HepG2 (cell line): Measurements from ENCODE around the gene TBCD.

ENCODE experiments used
- ARNTL ChIP-seq: sonication (generic); formaldehyde crosslinking; IDR thresholded peaks from 2 replicates; pipeline ENCODE4 v1.4.0; 2020; ENCODE audit warnings: mild to moderate bottlenecking, missing genetic modification reagents
- CTCF ChIP-seq: sonication (generic); formaldehyde crosslinking; IDR thresholded peaks from 2 replicates; pipeline ENCODE4 v1.5.0; 2020; ENCODE audit warnings: mild to moderate bottlenecking, missing genetic modification reagents, moderate library complexity
- FOXM1 ChIP-seq: sonication (generic); formaldehyde crosslinking; IDR thresholded peaks from 2 replicates; pipeline ENCODE4 v1.5.0; 2020; ENCODE audit warnings: missing genetic modification reagents
- KMT2A ChIP-seq: sonication (generic); formaldehyde crosslinking; IDR thresholded peaks from 2 replicates; pipeline ENCODE4 v1.4.0; 2020; ENCODE audit warnings: missing genetic modification reagents
- PRDM15 ChIP-seq: sonication (generic); formaldehyde crosslinking; IDR thresholded peaks from 2 replicates; pipeline ENCODE4 v1.4.0; 2020; ENCODE audit warnings: missing genetic modification reagents
- TCF12 ChIP-seq, 2 experiments: fragments of 450-650 bp in 1 of 2; sonication (generic) in 1 of 2; formaldehyde crosslinking in 1 of 2; IDR thresholded peaks; 2 replicates each; pipeline versions ENCODE4 v1.6.1 to v1.8.0; 2017 to 2022; ENCODE audit warnings: antibody characterized with exemption in 1 of 2, mild to moderate bottlenecking in 1 of 2, missing genetic modification reagents in 1 of 2, moderate library complexity in 1 of 2

- TF ChIP-seq ARNTL = no peak
- no peak for TF ChIP-seq FOXM1 (CRISPR knock-in tag)
- no peak for TF ChIP-seq KMT2A (CRISPR knock-in tag)
- TF ChIP-seq CTCF = no peak
- no peak for TF ChIP-seq PRDM15
- TF ChIP-seq TCF12 (IDR thresholded peaks at IDR 0.05) = no peak
- no peak for TF ChIP-seq TCF12 (CRISPR knock-in tag; IDR thresholded peaks at IDR 0.05)
Observed at GRCh38 chr17:82831818-82832200, 79.9 kb downstream of the TBCD start.
